K562 (cell line): ENCODE results near the gene TRMU. TPM values are rescaled to one million over a fixed set of nuclear protein-coding genes. Genes with fewer than 3 reads are reported as not detected.

Experiments
- ATAC-seq: fragments of 200-7000 bp; cut with Tn5 transposase; 3 replicates; pipeline ENCODE4 v1.9.1; 2020; ENCODE audit warnings: moderate library complexity
- BruUV-seq: library from RNA; stranded (reverse); fragments of 400-500 nt; replicated peaks from 2 replicates; lab custom pipeline; 2021; lab: Mats Ljungman, UMichigan
- CTCF ChIA-PET: fragments of 300-600 bp; formaldehyde crosslinking; extraction: SDS; loops from one replicate; lab custom pipeline; 2021; ENCODE audit warnings: low intra/inter-chr PET ratio; lab: Yijun Ruan, JAX
- POLR2A ChIA-PET: fragments of 300-600, 350-650 bp; sonication (Branson Sonifier 250); formaldehyde crosslinking; extraction: SDS; loops from one replicate; lab custom pipeline; 2021; ENCODE audit warnings: antibody characterized with exemption, inconsistent platforms; lab: Yijun Ruan, JAX
- DNase-seq, 4 experiments: peaks; one replicate each; pipeline versions ENCODE4 v3.0.0 to v3.0.0-alpha.2; 2011 to 2018; ENCODE audit warnings: low spot score in 3 of 4, mixed read lengths in 3 of 4; ENCODE audit errors: extremely low read depth in 1 of 4
- FAIRE-seq: peaks from 2 replicates; lab custom pipeline; 2011; peaks lifted over from hg19 to GRCh38; lab: Jason Lieb, UNC
- H2AFZ ChIP-seq: 2 replicates; pipeline ENCODE4 v1.6.0; 2011; ENCODE audit warnings: low read depth, low read length, control low read depth, inconsistent platforms
- H3K27ac ChIP-seq: fragments of 200-600 bp; 3 replicates; pipeline ENCODE4 v1.8.0; 2011; ENCODE audit warnings: low read depth, mild to moderate bottlenecking, control low read depth, inconsistent platforms, low read length, moderate library complexity, mixed read lengths; ENCODE audit errors: extremely low read depth
- H3K27me3 ChIP-seq, 2 experiments: fragments of 300-600 bp in 1 of 2; 2 replicates in 1 of 2; 3 replicates in 1 of 2; pipeline versions ENCODE4 v1.6.0 to v1.8.0; 2011; ENCODE audit warnings: inconsistent platforms in 2 of 2, low read length in 2 of 2, mild to moderate bottlenecking in 1 of 2, mixed read lengths in 1 of 2, moderate library complexity in 1 of 2; ENCODE audit not compliant: control insufficient read depth in 2 of 2, insufficient read depth in 2 of 2
- H3K36me3 ChIP-seq: fragments of 300-600 bp; 3 replicates; pipeline ENCODE4 v1.8.0; 2011; ENCODE audit warnings: mild to moderate bottlenecking, low read length, inconsistent platforms; ENCODE audit not compliant: control insufficient read depth, insufficient read depth
- H3K4me1 ChIP-seq, 2 experiments: fragments of 200-600 bp in 1 of 2; replicated peaks in 1 of 2; 2 replicates in 1 of 2; 3 replicates in 1 of 2; pipeline versions ENCODE4 v1.5.1 to v1.8.0; 2011; ENCODE audit warnings: inconsistent platforms in 2 of 2, low read length in 2 of 2, mild to moderate bottlenecking in 1 of 2, mixed read lengths in 1 of 2, moderate library complexity in 1 of 2; ENCODE audit not compliant: control insufficient read depth in 2 of 2, insufficient read depth in 2 of 2
- H3K4me2 ChIP-seq: 2 replicates; pipeline ENCODE4 v1.6.1; 2011; ENCODE audit warnings: low read length, control low read depth, inconsistent platforms, mixed read lengths; ENCODE audit not compliant: insufficient read depth
- H3K4me3 ChIP-seq: fragments of 200-600 bp; sonication (generic), shearing (Covaris generic); 2 replicates; pipeline ENCODE4 v1.5.1; 2016; ENCODE audit warnings: control low read depth, inconsistent platforms
- H3K79me2 ChIP-seq: fragments of 200-600 bp; 3 replicates; pipeline ENCODE4 v1.8.0; 2011; ENCODE audit warnings: low read length, inconsistent platforms; ENCODE audit not compliant: control insufficient read depth, insufficient read depth
- H3K9ac ChIP-seq, 2 experiments: 2 replicates each; pipeline versions ENCODE4 v1.6.0 to v1.6.1; 2011; ENCODE audit warnings: low read depth in 2 of 2, low read length in 2 of 2, control low read depth in 1 of 2, inconsistent platforms in 1 of 2, mild to moderate bottlenecking in 1 of 2, mixed read lengths in 1 of 2; ENCODE audit not compliant: insufficient read depth in 1 of 2
- H3K9me1 ChIP-seq: one replicate; pipeline ENCODE4 v1.6.0; 2011; ENCODE audit warnings: inconsistent platforms, mild to moderate bottlenecking, low read length, moderate library complexity; ENCODE audit not compliant: control insufficient read depth, insufficient read depth
- H3K9me3 ChIP-seq: replicated peaks from 2 replicates; pipeline ENCODE4 v1.5.1; 2011; ENCODE audit warnings: low read depth, low read length, inconsistent platforms; ENCODE audit not compliant: control insufficient read depth, insufficient read depth
- H4K20me1 ChIP-seq: replicated peaks from 2 replicates; pipeline ENCODE4 v1.6.1; 2011; ENCODE audit warnings: low read length, inconsistent platforms, mixed read lengths; ENCODE audit not compliant: control insufficient read depth, insufficient read depth
- KLF13 ChIP-seq: fragments of 450-650 bp; IDR thresholded peaks from 2 replicates; pipeline ENCODE4 v1.6.1; 2016; ENCODE audit warnings: missing genetic modification characterization, low read depth, mild to moderate bottlenecking, missing compliant biosample characterization, moderate library complexity, borderline replicate concordance
- NCOA6 ChIP-seq: fragments of 450-650 bp; IDR thresholded peaks from 2 replicates; pipeline ENCODE4 v1.6.1; 2017; ENCODE audit warnings: mild to moderate bottlenecking
- ZKSCAN1 ChIP-seq: fragments of 150-350 bp; IDR thresholded peaks from 2 replicates; pipeline ENCODE4 v1.6.1; 2016; ENCODE audit warnings: low read depth, low read length
- WGBS: fragments of 100-300 bp; shearing (Covaris generic); methylation state at CpG from one replicate; pipeline ENCODE4 v1.1.6; 2016; ENCODE audit warnings: low coverage, mixed read lengths; ENCODE audit not compliant: insufficient coverage; ENCODE audit errors: missing lambda C conversion rate; 5-methylcytosine and 5-hydroxymethylcytosine counted together
- in situ Hi-C: fragments of 300-500 bp; cut with MboI; formaldehyde crosslinking; loops from 4 replicates; pipeline ENCODE4 v1.15.0; 2018; ENCODE audit warnings: inconsistent platforms, mixed read lengths
- intact Hi-C: fragments of 100-400 bp; cut with micrococcal nuclease; formaldehyde crosslinking; loops from 2 replicates; pipeline ENCODE4 v1.14.2; 2022
- polyA plus RNA-seq, 8 experiments: library from polyadenylated mRNA; depleted of rRNA in 4 of 8; stranded (reverse) in 5 of 8; unstranded in 3 of 8; fragments of >200 nt; fragmentation: Nextera tagmentation in 2 of 8; fragmentation: Illumina TruSeq in 1 of 8; extraction: Ambion mirVana in 2 of 8; extraction: Trizol in 1 of 8; gene quantifications; 2 replicates each; pipeline versions ENCODE4 v1.2.1 to v1.2.3, GENCODE V29; 2011 to 2014; ENCODE audit warnings: inconsistent platforms in 1 of 8, missing spikeins in 1 of 8
- total RNA-seq, 7 experiments: library from RNA; depleted of rRNA in 6 of 7; stranded (reverse); fragments of >200 nt in 6 of 7; fragmentation: Illumina TruSeq in 2 of 7; extraction: Trizol in 2 of 7; gene quantifications; 2 replicates each; pipeline versions ENCODE4 v1.2.1 to v1.2.3, GENCODE V29; 2011 to 2021; ENCODE audit warnings: low replicate concordance in 1 of 7
- TF ChIP-seq, protein P1 (sequence below): fragments of 200-400 bp; formaldehyde crosslinking; IDR thresholded peaks from 2 replicates; pipeline ENCODE4 v1.6.1; 2017; ENCODE audit warnings: mild to moderate bottlenecking, low read depth, low read length, moderate library complexity
- TF ChIP-seq, protein P2 (sequence below): sonication (generic); formaldehyde crosslinking; IDR thresholded peaks from 2 replicates; pipeline ENCODE4 v1.8.1; 2022; ENCODE audit warnings: missing genetic modification reagents
- TF ChIP-seq, protein P3 (sequence below): fragments of 250-450 bp; sonication (Bioruptor Pico); IDR thresholded peaks from 2 replicates; pipeline ENCODE4 v1.5.0; 2021
- TF ChIP-seq, protein P4 (sequence below): sonication (generic); formaldehyde crosslinking; IDR thresholded peaks from 2 replicates; pipeline ENCODE4 v1.8.0; 2022; ENCODE audit warnings: missing genetic modification reagents, mild to moderate bottlenecking, moderate library complexity, borderline replicate concordance

TRMU gene
- total and polyA plus RNA-seq, 9 of the 15 experiments (the other 6 are each of a cell fraction or from before 2014, with no cell fraction given), result 2.3 to 49.9 (median 35.3) TPM

DNA sequence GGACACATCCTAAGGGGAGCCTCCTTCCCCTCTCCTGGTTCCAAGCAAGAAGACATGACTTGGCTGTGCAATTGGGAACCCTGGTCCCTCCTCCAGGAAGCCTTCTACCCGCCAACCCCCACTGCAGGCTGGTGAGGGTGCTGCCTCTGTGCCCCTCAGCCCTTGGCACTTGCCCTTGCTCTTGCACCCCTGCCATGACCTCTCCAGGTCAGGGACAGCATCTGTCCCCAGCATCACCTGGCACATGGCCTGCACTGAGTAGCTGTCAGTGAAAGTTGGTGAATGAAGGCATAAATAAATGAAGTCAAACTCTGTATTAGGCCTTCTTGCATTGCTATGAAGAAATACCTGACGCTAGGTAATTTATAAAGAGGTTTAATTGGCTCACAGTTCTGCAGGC, 40.7 kb upstream of the TRMU start (continued):
- TF ChIP-seq, protein P1, sequence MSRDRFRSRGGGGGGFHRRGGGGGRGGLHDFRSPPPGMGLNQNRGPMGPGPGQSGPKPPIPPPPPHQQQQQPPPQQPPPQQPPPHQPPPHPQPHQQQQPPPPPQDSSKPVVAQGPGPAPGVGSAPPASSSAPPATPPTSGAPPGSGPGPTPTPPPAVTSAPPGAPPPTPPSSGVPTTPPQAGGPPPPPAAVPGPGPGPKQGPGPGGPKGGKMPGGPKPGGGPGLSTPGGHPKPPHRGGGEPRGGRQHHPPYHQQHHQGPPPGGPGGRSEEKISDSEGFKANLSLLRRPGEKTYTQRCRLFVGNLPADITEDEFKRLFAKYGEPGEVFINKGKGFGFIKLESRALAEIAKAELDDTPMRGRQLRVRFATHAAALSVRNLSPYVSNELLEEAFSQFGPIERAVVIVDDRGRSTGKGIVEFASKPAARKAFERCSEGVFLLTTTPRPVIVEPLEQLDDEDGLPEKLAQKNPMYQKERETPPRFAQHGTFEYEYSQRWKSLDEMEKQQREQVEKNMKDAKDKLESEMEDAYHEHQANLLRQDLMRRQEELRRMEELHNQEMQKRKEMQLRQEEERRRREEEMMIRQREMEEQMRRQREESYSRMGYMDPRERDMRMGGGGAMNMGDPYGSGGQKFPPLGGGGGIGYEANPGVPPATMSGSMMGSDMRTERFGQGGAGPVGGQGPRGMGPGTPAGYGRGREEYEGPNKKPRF, result no peak
- TF ChIP-seq, protein P2, sequence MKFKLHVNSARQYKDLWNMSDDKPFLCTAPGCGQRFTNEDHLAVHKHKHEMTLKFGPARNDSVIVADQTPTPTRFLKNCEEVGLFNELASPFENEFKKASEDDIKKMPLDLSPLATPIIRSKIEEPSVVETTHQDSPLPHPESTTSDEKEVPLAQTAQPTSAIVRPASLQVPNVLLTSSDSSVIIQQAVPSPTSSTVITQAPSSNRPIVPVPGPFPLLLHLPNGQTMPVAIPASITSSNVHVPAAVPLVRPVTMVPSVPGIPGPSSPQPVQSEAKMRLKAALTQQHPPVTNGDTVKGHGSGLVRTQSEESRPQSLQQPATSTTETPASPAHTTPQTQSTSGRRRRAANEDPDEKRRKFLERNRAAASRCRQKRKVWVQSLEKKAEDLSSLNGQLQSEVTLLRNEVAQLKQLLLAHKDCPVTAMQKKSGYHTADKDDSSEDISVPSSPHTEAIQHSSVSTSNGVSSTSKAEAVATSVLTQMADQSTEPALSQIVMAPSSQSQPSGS (CRISPR knock-in tag), result no peak

DNA sequence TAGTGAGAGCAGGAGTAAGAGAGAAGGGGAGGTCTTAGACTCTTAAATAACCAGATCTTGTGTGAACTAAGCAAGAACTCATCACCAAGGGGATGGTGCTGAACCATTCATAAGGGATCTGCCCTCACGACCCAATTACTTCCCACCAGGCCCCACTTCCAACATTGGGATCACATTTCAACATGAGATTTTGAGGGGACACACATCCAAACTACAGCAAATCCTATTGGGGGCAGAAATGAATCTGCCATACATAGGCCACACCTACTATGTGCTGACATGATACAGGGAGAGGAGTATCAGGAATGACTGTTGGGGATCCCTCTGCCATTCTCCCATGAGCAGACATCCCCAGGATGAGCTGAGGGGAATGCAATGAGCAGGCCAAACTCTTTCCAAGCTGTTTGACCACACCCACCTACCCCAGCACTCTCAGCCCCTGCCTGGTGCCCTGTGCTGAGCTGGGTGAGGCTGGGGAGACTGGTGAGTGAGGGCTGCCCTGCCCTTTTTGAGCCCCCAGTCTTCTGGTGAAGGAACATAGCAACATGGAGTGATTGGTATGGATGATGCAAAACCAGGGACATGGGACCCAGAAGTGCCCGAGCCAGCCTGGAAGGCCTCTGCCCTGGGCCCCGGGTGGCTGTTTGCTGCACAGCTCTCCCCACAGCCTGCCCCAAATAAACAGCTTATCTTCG, 40.1 kb upstream of the TRMU start:
- H3K9ac ChIP-seq, result peak overlapping the region; percentile 68 to 94
- H3K79me2 ChIP-seq, result peaks cover 17% of the 10 kb centered on the region
- 66% methylated on average over 4 of the region's 4 CpGs for WGBS
- peak overlapping the region; percentile 68 for H3K27ac ChIP-seq
- FAIRE-seq, result no peak
- H4K20me1 ChIP-seq, result no peaks in the 10 kb centered on the region
- POLR2A ChIA-PET, result interaction anchor here (0.7 to 2.6 kb wide), 7 partner anchors 9 to 152 kb away, joined by 3 to 10 read pairs (median 3); no protein-coding TSS in a partner anchor
- H3K4me2 ChIP-seq, result peak overlapping the region; percentile 93
- peaks cover 2 to 32% of the 10 kb centered on the region in 2 experiments; a peak in 4 of 5 replicates for H3K4me1 ChIP-seq
- H3K36me3 ChIP-seq, result peaks cover 25% of the 10 kb centered on the region; the same call in 2 of the 3 replicates
- peak overlapping the region; percentile 74 for H3K4me3 ChIP-seq
- peak in 1 of 4 experiments; percentile 8 for DNase-seq
- H3K9me1 ChIP-seq, result no peaks in the 10 kb centered on the region
- in situ Hi-C loops (no loop called here), intact Hi-C loops (loop anchor here (5.0 kb wide), 1 partner anchor 163 kb away; no protein-coding TSS in a partner anchor)
- CTCF ChIA-PET, result interaction anchor here (0.6 kb wide), 1 partner anchor 173 kb away, joined by 4 read pairs; no protein-coding TSS in a partner anchor
- BruUV-seq, result no TSS peak
- no peaks in the 10 kb centered on the region for H3K27me3 ChIP-seq
- no peak for TF ChIP-seq NCOA6
- TF ChIP-seq, protein P3, sequence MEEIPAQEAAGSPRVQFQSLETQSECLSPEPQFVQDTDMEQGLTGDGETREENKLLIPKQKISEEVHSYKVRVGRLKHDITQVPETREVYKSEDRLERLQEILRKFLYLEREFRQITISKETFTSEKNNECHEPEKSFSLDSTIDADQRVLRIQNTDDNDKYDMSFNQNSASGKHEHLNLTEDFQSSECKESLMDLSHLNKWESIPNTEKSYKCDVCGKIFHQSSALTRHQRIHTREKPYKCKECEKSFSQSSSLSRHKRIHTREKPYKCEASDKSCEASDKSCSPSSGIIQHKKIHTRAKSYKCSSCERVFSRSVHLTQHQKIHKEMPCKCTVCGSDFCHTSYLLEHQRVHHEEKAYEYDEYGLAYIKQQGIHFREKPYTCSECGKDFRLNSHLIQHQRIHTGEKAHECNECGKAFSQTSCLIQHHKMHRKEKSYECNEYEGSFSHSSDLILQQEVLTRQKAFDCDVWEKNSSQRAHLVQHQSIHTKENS (CRISPR knock-in tag), result no peak
- no peak for TF ChIP-seq KLF13 (tag)
- TF ChIP-seq ZKSCAN1, result peak; percentile 90
- TF ChIP-seq, protein P4, sequence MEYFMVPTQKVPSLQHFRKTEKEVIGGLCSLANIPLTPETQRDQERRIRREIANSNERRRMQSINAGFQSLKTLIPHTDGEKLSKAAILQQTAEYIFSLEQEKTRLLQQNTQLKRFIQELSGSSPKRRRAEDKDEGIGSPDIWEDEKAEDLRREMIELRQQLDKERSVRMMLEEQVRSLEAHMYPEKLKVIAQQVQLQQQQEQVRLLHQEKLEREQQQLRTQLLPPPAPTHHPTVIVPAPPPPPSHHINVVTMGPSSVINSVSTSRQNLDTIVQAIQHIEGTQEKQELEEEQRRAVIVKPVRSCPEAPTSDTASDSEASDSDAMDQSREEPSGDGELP (CRISPR knock-in tag), result no peak
- no peaks in the 10 kb centered on the region for H3K9me3 ChIP-seq
- ATAC-seq, result no peak
- no peak overlapping the region for H2AFZ ChIP-seq
